ENCODE results near the gene BCR.

The BCR gene

GRCh38 chr22:23218053-23218866 is 38.0 kb downstream of the BCR start:
- no peak for DNase-seq

- DNase-seq = peak in 1 of 2 experiments; percentile 28
Observed at GRCh38 chr22:23218867-23219251, 38.5 kb downstream of the BCR start.

GRCh38 chr22:23219317-23219716 is 39.0 kb downstream of the BCR start:
- no peak for DNase-seq

- DNase-seq = peak in 1 of 2 experiments; percentile 7
Observed at GRCh38 chr22:23219822-23220484, 39.6 kb downstream of the BCR start.

GRCh38 chr22:23220485-23221350 is 40.4 kb downstream of the BCR start:
- no peak for DNase-seq

DNA sequence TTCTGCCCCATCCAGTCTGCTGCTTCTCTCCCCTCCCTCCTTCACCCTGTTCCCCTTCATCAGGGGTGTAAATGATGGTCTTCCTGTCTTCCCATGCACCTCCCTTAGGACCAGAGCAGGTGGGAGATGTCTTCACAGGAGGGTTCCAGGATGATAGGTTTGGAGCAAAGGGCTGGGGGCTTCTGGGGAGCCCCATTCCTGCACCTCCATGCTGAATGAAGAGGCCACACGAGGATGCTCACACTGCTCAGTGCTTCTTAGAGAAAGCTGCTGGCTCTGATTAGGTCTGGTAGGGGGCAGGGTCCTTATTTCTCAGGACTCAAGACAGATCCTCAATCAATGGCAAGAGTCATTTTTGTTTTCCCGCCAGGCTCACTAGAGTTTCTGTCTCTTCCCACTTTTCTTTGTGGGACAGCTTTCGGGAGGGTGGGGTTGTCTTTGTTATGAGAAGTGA is 41.1 kb downstream of the BCR start:
- no peak for DNase-seq

- no peak for DNase-seq
Observed at GRCh38 chr22:23222033-23222792, 41.9 kb downstream of the BCR start.

- no peak for DNase-seq
Observed at GRCh38 chr22:23222793-23223568, 42.7 kb downstream of the BCR start.

DNA sequence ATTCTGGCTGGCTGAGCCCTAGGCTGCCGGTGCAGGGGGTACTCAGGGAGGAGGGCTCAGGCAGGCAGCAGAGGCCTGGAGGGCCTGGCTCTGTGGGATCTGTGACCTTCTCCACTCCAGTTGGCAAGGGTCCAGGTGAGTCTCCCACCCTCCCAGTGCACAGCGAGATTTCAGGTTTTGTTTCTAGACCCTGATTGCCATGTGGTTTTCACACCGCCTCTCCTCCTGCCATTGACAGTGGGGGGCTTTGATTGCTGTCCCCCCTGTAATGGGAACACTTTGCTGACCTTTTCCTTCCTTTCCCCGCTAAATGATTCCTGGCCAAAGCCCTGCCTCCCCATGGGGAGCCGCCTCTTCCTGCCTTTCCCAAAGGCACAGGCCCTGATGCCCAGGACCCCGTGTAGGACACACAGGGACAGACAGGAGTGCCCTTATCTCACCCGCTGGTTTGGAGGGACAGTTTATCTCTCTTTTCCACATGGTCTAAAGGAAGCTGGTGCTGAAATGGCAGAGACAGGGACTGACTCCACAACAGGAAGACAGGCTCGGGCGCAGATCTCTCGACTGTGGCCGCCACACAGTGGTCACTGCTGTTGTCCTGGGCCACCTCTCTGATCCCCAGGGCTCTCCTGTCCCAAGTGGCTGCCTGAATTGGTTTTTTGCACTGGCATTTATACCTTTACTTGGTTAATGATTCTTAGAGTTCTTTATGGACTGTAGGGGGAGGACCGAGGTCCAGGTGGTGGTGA is 43.4 kb downstream of the BCR start:
- no peak for DNase-seq

DNA sequence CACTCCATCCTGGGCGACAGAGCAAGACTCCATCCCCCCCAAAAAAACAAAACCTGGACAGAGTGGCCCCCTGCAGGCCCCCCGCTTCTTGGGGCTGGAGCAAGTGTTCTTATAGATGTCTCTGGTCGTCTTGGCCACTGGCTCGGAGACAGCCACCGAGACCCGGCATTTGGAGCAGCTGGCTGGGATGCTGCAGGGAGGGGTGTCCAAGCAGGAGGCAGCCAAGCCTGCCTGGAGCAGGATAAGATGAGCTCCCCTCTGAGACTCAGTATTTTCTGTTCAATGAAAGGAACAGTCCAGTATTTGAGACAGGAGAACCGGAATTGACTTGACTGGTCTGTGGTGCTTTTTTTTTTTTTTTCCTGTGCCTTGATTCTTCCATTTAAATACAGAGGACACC is 44.5 kb downstream of the BCR start:
- DNase-seq = no peak

- no peak for DNase-seq
Observed at GRCh38 chr22:23225337-23225723, 45.0 kb downstream of the BCR start.

DNA sequence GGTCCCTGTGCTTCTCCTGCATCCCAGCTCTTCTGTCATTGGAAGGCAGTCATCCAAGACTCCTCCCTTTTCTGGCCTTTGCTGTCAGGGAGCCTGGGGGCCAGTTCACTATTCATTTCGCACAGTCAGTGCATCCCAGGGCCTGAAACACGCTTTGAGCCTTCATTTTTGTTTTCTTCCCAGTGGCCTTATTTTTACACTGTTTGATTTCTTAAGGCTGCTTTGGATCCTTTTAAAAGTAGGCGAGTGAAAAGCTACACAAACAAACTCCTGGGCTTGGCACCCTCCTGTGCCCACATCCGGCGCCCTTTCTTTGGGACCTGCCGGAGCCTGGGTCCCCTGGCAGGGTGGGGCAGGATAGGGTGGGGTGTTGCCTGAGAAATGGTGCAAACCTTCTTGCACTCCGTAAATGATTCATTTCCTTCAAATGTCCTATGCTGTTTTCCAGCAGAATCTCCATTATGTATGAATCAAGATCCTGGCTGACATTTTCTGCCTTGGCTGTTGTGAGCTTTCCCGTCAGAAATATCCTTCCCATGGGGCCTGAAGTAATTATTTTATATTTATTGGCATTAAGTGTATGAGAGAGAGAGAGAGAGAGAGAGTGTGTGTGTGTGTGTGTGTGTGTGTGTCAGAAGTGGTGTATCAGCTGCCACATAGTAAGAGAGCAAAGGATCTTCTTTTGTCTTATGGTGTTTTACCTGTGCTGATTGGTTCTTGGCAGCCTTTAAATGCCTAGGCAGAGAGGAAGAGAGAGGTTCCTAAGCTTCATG is 45.6 kb downstream of the BCR start:
- DNase-seq = no peak

DNA sequence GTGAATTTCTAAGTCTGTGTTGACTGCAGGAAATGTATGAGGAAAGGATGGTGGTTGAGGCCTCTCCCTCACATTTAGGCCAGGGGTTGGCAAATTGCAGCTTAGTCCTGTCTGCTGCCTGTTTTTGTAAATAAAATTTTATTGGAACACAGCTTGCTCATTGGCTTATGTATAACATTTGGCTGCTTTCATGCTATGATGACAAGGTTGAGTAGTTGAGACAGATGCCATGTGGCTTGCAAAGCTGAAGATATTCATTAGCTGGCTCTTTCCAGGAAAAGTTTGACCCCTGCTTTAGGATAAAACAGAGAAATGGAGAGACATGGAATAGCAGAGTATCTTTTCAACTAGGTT is 46.2 kb downstream of the BCR start:
- DNase-seq = no peak

DNA sequence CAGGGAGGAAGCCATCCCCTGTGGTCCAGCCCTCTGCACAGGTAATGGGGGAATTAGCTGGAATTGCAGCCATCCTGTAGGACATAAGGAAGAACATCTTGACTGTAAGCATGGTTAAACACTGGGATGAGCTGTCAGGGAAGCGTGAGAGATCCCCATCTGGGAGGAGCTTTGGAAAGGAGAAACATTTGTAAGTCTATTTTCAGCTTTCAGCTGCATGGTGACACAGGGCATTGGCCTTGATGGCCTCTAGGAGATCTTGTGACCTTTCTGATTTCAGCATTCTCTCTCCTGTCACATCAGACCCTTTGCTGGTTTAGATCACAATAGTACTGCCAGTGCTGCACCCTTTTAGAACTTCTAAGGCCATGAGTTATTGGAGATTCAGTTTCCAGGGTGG is 47.1 kb downstream of the BCR start:
- DNase-seq = no peak

DNA sequence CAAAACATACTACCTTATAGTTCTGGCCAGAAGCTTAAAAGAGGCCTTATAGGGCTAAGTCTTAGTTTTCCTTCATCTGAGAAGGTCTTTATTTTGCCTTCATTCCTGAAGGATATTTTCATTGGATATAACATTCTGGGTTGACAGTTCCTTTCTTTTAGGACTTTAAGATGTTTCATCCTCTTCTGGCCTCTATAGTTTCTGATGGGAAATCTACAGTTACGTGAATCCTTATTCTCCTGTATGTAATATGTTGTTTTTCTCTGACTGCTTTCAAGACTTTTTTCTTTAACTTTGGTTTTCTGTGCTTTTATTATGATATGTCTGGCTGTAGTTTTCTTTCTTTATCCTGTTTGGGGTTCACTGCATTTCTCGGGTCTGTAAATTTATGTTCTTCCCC is 48.2 kb downstream of the BCR start:
- DNase-seq = no peak

DNA sequence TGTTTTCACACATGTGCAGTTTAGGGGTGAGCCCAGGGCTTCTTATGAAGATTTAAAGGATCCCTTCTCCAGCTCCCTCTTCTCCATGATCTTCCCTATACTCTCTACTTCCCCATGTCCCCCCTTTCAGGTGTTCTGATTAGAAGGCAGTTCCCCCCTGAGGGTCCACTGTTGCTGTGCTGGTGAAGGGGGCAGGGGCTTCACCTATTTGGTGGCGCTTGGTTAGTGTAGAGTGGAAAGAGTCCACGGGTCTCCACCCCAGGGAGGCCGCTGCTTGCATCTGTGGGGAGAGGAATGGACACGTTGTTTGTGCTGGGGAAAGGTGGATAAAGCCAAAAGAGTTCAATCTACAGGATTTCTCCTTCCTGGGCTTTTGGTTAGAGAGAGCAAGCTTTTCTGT is 49.3 kb downstream of the BCR start:
- no peak for DNase-seq

GRCh38 chr22:23230348-23231068 is 50.2 kb downstream of the BCR start:
- DNase-seq = no peak

- DNase-seq = no peak
Observed at GRCh38 chr22:23231471-23232093, 51.3 kb downstream of the BCR start.

Measured in NCI-H526 (cell line).